ENCODE results near the gene PHTF2.
"Not testable (repeated sequence)": the region's sequence is repeated elsewhere in the genome, so short reads cannot be mapped to it uniquely, and the experiment has no call there.

The PHTF2 gene

GRCh38 chr7:77798394-77799077 lies at the start of gene PHTF2, which contains the start of gene TMEM60:
PHTF2 (plus strand) TSS chr7:77798773.
TMEM60 (minus strand) TSS chr7:77798434; CDS start chr7:77794373, 4,061 bp downstream.
- peak; percentile 99 for DNase-seq (ENCODE audit: low read depth)

GRCh38 chr7:77752016-77752415 lies 46.6 kb upstream of the PHTF2 start:
- DNase-seq (ENCODE audit: low read depth) = no peak

GRCh38 chr7:77753173-77753572 lies 45.4 kb upstream of the PHTF2 start:
- DNase-seq (ENCODE audit: low read depth) = peak; percentile 12

GRCh38 chr7:77757589-77757988 lies 41.0 kb upstream of the PHTF2 start:
- DNase-seq (ENCODE audit: low read depth) = no peak

GRCh38 chr7:77759294-77759889 lies 39.2 kb upstream of the PHTF2 start:
- peak; percentile 73 for DNase-seq (ENCODE audit: low read depth)

- DNase-seq (ENCODE audit: low read depth) = no peak
Measured at GRCh38 chr7:77760809-77761453, 37.6 kb upstream of the PHTF2 start.

- no peak for DNase-seq (ENCODE audit: low read depth)
Measured at GRCh38 chr7:77765481-77765880, 33.1 kb upstream of the PHTF2 start.

- DNase-seq (ENCODE audit: low read depth) = no peak
Measured at GRCh38 chr7:77765906-77766800, 32.4 kb upstream of the PHTF2 start.

- no peak for DNase-seq (ENCODE audit: low read depth)
Measured at GRCh38 chr7:77766801-77767605, 31.6 kb upstream of the PHTF2 start.

GRCh38 chr7:77770316-77770715 lies 28.3 kb upstream of the PHTF2 start:
- no peak for DNase-seq (ENCODE audit: low read depth)

- no peak for DNase-seq (ENCODE audit: low read depth)
Measured at GRCh38 chr7:77771901-77772300, 26.7 kb upstream of the PHTF2 start.

GRCh38 chr7:77778535-77778934 lies 20.0 kb upstream of the PHTF2 start:
- no peak for DNase-seq (ENCODE audit: low read depth)

GRCh38 chr7:77782383-77782782 lies 16.2 kb upstream of the PHTF2 start:
- no peak for DNase-seq (ENCODE audit: low read depth)

GRCh38 chr7:77783111-77783510 lies 15.5 kb upstream of the PHTF2 start:
- no peak for DNase-seq (ENCODE audit: low read depth)

GRCh38 chr7:77783545-77783944 lies 15.0 kb upstream of the PHTF2 start:
- no peak for DNase-seq (ENCODE audit: low read depth)

GRCh38 chr7:77784426-77784825 lies 14.1 kb upstream of the PHTF2 start:
- DNase-seq (ENCODE audit: low read depth) = not testable (repeated sequence)

GRCh38 chr7:77786018-77786417 lies 12.6 kb upstream of the PHTF2 start:
- DNase-seq (ENCODE audit: low read depth) = no peak

GRCh38 chr7:77786741-77787140 lies 11.8 kb upstream of the PHTF2 start:
- DNase-seq (ENCODE audit: low read depth) = no peak

- no peak for DNase-seq (ENCODE audit: low read depth)
Measured at GRCh38 chr7:77788327-77788902, 10.2 kb upstream of the PHTF2 start.

GRCh38 chr7:77791336-77791735 lies 7.2 kb upstream of the PHTF2 start:
- no peak for DNase-seq (ENCODE audit: low read depth)

- no peak for DNase-seq (ENCODE audit: low read depth)
Measured at GRCh38 chr7:77791956-77792355, 6.6 kb upstream of the PHTF2 start.

Data from ELR (cell line).